ENCODE measurements around the gene NDUFS1.
"Not testable (repeated sequence)": the region's sequence is repeated elsewhere in the genome, so short reads cannot be mapped to it uniquely, and the experiment has no call there.

The NDUFS1 gene

GRCh38 chr2:206159346-206160124 is at the start of gene NDUFS1, which contains the start of gene EEF1B2:
TSS of gene NDUFS1 (minus strand) at chr2:206159444. CDS start at chr2:206153678, 5,766 bp downstream.
TSS of gene EEF1B2 (plus strand) at chr2:206159895. CDS start at chr2:206159980, 85 bp downstream.
- peak; percentile 96 for DNase-seq

GRCh38 chr2:206208900-206209299 is 49.7 kb upstream of the NDUFS1 start:
- no peak for DNase-seq

- not testable (repeated sequence) for DNase-seq
Measured at GRCh38 chr2:206207316-206207715, 48.1 kb upstream of the NDUFS1 start.

- DNase-seq, result no peak
Measured at GRCh38 chr2:206204710-206205109, 45.5 kb upstream of the NDUFS1 start.

- DNase-seq, result no peak
Measured at GRCh38 chr2:206203331-206203730, 44.1 kb upstream of the NDUFS1 start.

GRCh38 chr2:206202446-206202845 is 43.2 kb upstream of the NDUFS1 start:
- DNase-seq, result no peak

- no peak for DNase-seq
Measured at GRCh38 chr2:206201075-206201848, 42.0 kb upstream of the NDUFS1 start.

- no peak for DNase-seq
Measured at GRCh38 chr2:206198677-206199076, 39.4 kb upstream of the NDUFS1 start.

GRCh38 chr2:206193671-206194357 is 34.6 kb upstream of the NDUFS1 start:
- no peak for DNase-seq

GRCh38 chr2:206192157-206192556 is 32.9 kb upstream of the NDUFS1 start:
- DNase-seq, result no peak

GRCh38 chr2:206190689-206191088 is 31.4 kb upstream of the NDUFS1 start:
- DNase-seq, result no peak

GRCh38 chr2:206190111-206190510 is 30.9 kb upstream of the NDUFS1 start:
- no peak for DNase-seq

- no peak for DNase-seq
Measured at GRCh38 chr2:206189691-206190090, 30.4 kb upstream of the NDUFS1 start.

GRCh38 chr2:206181526-206181925 is 22.3 kb upstream of the NDUFS1 start:
- not testable (repeated sequence) for DNase-seq

GRCh38 chr2:206176901-206177300 is 17.7 kb upstream of the NDUFS1 start:
- DNase-seq, result no peak

- no peak for DNase-seq
Measured at GRCh38 chr2:206176121-206176520, 16.9 kb upstream of the NDUFS1 start.

- no peak for DNase-seq
Measured at GRCh38 chr2:206173147-206173546, 13.9 kb upstream of the NDUFS1 start.

GRCh38 chr2:206171624-206172397 is 12.6 kb upstream of the NDUFS1 start:
- not testable (repeated sequence) for DNase-seq

GRCh38 chr2:206168230-206168629 is 9.0 kb upstream of the NDUFS1 start:
- DNase-seq, result not testable (repeated sequence)

GRCh38 chr2:206164261-206164862 is 5.1 kb upstream of the NDUFS1 start:
- peak; percentile 33 for DNase-seq

GRCh38 chr2:206163251-206163880 is 4.1 kb upstream of the NDUFS1 start:
- no peak for DNase-seq

GRCh38 chr2:206162401-206162800 is 3.2 kb upstream of the NDUFS1 start:
- DNase-seq, result not testable (repeated sequence)
